RPMI7951 (cell line): ENCODE measurements around the gene PFKFB3. TPM values are rescaled to one million over a fixed set of nuclear protein-coding genes. Genes with fewer than 3 reads are reported as not detected.
A peak's percentile ranks its signal among the peaks of the same experiment; 100 is the strongest.
"Not testable (repeated sequence)": the region's sequence is repeated elsewhere in the genome, so short reads cannot be mapped to it uniquely, and the experiment has no call there.

Experiments used
- DNase-seq: peaks from one replicate; pipeline ENCODE4 v3.0.0-alpha.2; 2012; ENCODE audit warnings: low read depth
- total RNA-seq: library from RNA; depleted of rRNA; stranded (reverse); fragments of >200 nt; shearing (Covaris generic); gene quantifications from 2 replicates; pipeline ENCODE4 v1.2.3, GENCODE V29; 2014; rRNA removed

The PFKFB3 gene
- total RNA-seq: 44.3 and 46.6 TPM in 2 replicates

DNA sequence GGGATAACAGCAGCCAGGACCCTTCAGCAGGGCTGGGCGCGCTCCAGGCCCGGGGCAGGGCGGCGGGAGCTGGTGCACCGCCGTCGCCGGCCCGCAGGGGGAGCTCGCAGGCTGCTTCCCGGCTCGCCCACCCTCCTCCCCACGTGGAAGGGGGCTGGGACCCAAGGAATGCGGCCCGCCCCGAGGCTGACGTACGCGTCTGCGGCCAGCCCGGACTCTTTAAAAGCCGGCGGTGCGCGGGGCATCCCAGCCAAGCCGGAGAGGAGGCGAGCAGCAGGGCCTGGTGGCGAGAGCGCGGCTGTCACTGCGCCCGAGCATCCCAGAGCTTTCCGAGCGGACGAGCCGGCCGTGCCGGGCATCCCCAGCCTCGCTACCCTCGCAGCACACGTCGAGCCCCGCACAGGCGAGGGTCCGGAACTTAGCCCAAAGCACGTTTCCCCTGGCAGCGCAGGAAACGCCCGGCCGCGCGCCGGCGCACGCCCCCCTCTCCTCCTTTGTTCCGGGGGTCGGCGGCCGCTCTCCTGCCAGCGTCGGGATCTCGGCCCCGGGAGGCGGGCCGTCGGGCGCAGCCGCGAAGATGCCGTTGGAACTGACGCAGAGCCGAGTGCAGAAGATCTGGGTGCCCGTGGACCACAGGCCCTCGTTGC, at the start of gene PFKFB3:
TSS of gene PFKFB3 (plus strand) at position 249 of the 647 bp plus-strand sequence. CDS start at position 578, 329 bp downstream.
- peak; percentile 96 for DNase-seq

GRCh38 chr10:6153845-6154244, 48.9 kb upstream of the PFKFB3 start:
- DNase-seq: no peak

DNA sequence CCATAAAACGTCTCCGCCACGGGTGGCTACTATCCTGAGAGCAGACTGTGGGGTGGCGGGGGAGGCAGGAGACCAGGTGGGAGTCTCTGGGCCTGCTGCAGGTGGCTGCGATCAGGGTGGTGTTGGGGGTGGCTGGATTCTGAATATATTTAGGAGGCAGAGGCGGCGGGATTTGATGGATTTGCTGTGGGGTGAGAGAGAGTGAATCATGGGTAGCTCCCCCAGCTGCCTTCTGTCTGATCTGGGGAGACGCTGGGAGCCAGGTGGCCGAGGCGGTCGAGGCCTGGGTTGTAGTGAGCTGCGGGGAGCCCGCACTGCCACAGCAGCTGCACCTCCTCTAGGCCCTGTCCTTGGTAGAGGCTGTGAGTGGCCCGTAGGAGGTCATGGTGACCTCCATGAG, 48.2 kb upstream of the PFKFB3 start:
- no peak for DNase-seq

DNA sequence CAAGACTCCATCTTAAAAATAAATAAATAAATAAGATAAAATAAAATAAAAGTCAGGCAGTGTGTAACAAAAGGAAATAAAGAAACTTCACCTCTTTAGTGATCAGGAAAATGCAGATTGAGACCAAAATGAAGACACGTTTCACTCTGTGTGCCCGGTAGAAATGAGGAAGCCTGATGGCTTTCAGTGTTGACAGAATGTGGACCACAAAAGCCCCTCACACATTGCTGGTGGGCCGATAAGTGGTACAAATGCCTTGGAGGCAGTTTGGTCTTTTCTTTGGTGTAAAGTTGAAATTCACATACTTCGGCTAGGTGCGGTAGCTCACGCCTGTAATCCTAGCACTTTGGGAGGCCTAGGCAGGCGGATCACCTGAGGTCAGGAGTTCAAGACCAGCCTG, 44.5 kb upstream of the PFKFB3 start:
- DNase-seq: no peak

- DNase-seq: no peak
These were observed 40.8 kb upstream of the PFKFB3 start for GRCh38 chr10:6161921-6162320.

GRCh38 chr10:6162589-6163356, 40.0 kb upstream of the PFKFB3 start:
- peak; percentile 23 for DNase-seq

DNA sequence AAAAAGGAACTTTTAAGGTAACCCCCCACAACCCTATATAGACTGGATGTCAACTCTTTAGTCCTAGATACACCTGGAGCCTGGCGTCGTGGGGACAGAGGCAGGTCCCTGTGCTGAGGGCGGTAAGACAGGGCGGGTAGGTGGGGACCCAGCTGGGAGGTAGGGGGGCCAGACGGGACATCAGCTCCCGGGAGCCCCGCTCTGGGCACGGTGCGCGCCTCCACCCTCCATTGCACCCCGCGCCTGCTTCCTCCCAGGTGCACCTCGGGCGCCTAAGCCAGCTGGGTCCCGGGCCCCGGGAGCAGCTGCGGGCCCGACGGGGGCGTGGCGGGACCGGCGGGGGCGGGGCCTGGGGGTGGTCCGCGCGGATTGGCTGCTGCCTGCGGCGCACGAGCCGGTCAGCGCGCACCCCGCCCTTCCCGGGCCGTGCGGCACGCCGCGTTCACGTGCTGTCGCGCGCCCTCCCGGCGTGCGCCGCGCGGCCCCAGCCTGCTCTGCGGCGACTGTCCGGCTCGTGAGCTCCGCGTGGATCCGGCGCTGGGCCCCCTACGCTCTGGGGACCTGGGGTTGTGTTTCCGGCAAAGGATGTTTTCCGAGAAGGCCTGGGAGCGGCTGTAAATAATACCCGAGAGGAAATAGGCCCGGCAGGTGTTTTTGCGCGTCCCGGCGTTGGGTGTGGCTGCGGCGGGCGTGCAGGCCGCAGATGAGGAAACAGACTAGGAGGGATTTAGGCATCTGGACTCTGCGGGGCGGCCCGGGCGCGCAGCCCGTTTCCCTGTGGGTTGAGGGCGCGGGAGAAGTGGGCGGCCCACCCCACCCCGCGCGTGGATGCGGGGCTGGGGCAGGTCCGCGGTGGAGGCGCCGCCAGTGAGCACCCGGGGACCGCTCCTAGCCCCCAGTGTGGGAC, 39.1 kb upstream of the PFKFB3 start:
- peak; percentile 80 for DNase-seq

- no peak for DNase-seq
These were observed 38.2 kb upstream of the PFKFB3 start for GRCh38 chr10:6164271-6165095.

DNA sequence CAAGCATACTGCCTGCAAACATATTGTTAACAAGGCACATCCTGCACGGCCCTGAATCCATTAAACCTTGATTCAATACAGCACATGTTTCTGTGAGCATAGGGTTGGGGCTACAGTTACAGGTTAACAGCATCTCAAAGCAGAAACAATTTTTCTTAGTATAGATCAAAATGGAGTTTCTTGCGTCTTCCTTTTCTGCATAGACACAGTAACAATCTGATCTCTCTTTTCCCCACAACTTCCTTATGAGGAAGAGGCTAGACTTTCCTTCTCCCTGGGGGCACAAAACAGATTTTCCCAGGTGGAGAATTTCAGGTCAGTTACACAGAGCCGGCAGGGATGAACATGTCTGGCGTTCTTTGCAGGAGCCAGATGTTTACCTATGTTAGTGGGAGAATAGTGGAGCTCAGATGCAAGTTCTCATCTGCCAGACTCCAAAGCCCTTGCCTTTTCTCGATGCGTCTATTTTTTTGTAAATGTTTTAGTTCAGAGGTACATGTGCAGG, 37.5 kb upstream of the PFKFB3 start:
- DNase-seq: no peak

DNA sequence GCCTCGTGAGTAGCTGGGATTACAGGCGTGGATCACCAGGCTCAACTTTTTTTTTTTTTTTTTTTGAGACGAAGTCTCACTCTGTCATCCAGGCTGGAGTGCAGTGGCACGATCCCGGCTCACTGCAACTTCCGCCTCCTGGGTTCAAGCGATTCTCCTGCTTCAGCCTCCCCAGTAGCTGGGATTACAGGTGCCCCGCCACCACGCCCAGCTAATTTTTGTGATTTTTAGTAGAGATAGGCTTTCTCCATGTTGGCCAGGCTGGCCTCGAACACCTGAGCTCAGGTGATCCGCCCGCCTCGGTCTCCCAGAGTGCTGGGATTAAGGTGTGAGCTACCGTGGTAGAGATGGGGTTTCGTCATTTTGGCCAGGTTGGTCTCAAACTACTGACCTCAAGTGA, 36.8 kb upstream of the PFKFB3 start:
- DNase-seq: not testable (repeated sequence)

GRCh38 chr10:6167456-6167855, 35.3 kb upstream of the PFKFB3 start:
- no peak for DNase-seq

- no peak for DNase-seq
These were observed 34.6 kb upstream of the PFKFB3 start for GRCh38 chr10:6168084-6168483.

GRCh38 chr10:6170638-6171037, 32.1 kb upstream of the PFKFB3 start:
- DNase-seq: peak; percentile 23

DNA sequence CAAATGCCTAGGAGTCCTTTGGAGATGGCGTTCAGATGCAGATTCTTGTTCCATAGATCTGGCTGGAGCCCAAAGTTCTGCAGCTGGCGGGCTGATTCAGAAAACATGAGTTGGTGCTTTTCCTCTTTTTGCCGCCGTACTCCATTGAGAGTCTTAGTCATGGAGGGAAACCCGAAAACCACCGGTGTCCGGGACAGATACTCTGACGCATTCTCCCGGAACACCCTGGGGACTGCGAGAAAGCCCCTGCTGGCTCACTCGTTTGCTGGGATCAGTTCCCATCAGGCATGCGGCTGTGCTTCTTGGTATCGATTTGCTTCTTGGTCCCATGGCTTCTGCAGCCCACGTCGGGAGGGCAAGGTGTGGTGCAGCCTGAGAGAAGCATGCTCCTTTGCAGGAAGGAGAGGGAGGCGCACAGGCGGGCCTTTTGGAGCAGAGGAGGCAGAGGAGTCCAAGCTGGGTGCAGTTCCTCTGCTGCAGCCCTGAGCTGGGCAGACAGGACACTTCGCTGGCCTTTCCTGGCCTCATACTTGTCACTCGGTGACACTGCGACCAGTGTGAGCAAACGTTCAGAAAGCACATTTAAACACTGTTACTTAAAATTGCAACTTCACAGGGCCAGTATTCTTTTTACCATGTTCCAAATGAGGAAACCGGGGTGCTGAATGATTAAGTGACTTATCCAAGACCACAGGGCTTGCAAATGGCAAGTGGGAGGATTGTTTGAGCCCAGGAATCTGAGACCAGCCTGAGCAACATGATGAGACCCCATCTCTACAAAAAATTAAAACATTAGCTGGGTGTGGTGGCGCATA, 30.6 kb upstream of the PFKFB3 start:
- DNase-seq: peak; percentile 91

- no peak for DNase-seq
These were observed 29.5 kb upstream of the PFKFB3 start for GRCh38 chr10:6173203-6173602.

- no peak for DNase-seq
These were observed 28.4 kb upstream of the PFKFB3 start for GRCh38 chr10:6174201-6174874.

DNA sequence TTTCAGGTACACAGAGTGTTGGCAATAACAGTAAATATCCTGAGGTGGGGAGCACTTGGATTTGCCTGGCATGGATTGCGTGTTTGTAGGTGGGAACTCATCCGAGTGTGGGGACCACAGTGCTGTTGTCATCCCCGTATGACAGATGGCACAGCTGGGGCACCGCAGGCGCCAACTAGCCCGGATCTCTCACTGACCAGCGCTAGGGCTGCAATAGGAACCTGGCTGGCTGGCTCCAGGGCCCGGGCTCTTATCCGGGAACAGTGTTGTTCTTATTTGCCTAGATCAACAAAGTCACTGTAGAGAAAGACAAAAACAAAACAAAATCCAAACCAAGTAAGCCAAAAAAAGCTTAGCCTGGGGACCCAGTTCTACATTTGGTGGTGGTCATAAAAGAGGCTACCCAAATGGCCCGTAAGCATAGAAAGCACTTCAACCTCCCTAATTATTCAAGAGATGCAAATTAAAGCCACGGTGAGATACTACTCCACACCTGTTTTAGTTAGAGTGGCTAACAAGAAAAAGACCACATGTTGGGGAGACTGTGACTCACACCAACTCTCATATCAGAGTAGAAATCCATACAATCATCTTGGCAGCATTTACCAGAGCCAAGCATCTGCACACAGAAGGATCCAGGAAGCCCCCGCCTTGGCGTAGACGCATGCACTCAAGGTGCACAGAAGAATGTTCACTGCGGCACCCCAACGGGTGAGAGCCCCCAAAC, 27.2 kb upstream of the PFKFB3 start:
- no peak for DNase-seq

DNA sequence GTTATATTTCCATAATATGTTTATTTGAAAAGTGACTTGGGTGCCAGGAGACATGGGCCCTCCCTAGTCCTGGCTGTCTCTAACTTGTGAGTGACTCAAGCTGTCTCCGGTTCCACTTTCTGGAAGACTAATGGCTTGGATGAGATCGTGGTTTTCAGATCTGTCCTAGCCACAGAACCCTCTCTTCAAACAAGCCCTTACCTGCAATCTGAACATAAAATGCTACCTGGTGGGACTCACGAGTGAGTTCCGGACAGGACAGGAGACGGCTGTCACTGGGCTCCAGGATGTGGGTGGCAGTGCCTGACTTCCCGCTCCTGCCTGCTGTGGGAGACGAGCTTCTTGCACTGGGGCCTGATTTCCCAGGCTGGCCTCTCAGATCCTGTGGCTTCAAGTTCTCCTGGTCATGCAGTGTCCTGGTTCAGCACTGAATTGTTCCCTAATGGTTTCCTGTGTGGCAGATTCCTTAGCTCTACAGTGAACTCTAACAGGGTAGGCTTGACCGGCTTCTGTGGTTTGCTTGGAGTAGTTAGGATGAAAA, 26.0 kb upstream of the PFKFB3 start:
- DNase-seq: peak; percentile 61

GRCh38 chr10:6177880-6178281, 24.9 kb upstream of the PFKFB3 start:
- DNase-seq: no peak
